Liver (tissue), 3 donors: Measurements from ENCODE around the gene ECE1.
A peak's percentile ranks its signal among the peaks of the same experiment; 100 is the strongest.

Source experiments
- ATF3 ChIP-seq: IDR thresholded peaks from 2 replicates; pipeline ENCODE4 v1.6.1; 2016; ENCODE audit warnings: antibody characterized with exemption
- CTCF ChIP-seq: fragments of 150-350 bp; IDR thresholded peaks from 2 replicates; pipeline ENCODE4 v1.5.1; 2017; ENCODE audit warnings: improper control_type of control experiment, low read depth, low read length; ENCODE audit not compliant: missing input control
- EGR1 ChIP-seq, 2 donors: IDR thresholded peaks; 2 replicates each; pipeline ENCODE4 v1.6.1; 2016 to 2018; ENCODE audit warnings: antibody characterized with exemption in 2 of 2, low read depth in 2 of 2
- FOXA1 ChIP-seq: IDR thresholded peaks from 2 replicates; pipeline ENCODE4 v1.6.1; 2016; ENCODE audit warnings: antibody characterized with exemption
- JUND ChIP-seq, 2 donors: IDR thresholded peaks; 2 replicates each; pipeline ENCODE4 v1.6.1; 2016; ENCODE audit warnings: antibody characterized with exemption in 2 of 2
- NR2F2 ChIP-seq: IDR thresholded peaks from 2 replicates; pipeline ENCODE4 v1.6.1; 2016; ENCODE audit warnings: antibody characterized with exemption
- RAD21 ChIP-seq, 2 donors: IDR thresholded peaks; 2 replicates each; pipeline ENCODE4 v1.6.1; 2016; ENCODE audit warnings: antibody characterized with exemption in 2 of 2, mild to moderate bottlenecking in 2 of 2
- REST ChIP-seq: IDR thresholded peaks from 2 replicates; pipeline ENCODE4 v1.6.1; 2016; ENCODE audit warnings: antibody characterized with exemption, mild to moderate bottlenecking
- RXRA ChIP-seq, 2 donors: IDR thresholded peaks; 2 replicates each; pipeline ENCODE4 v1.6.1; 2017 to 2018; ENCODE audit warnings: antibody characterized with exemption in 2 of 2, mild to moderate bottlenecking in 1 of 2
- SP1 ChIP-seq: IDR thresholded peaks from 2 replicates; pipeline ENCODE4 v1.6.1; 2018; ENCODE audit warnings: antibody characterized with exemption, mild to moderate bottlenecking
- TAF1 ChIP-seq: conservative IDR thresholded peaks from 2 replicates; pipeline ENCODE4 v1.6.1; 2016; ENCODE audit warnings: antibody characterized with exemption, mild to moderate bottlenecking
- YY1 ChIP-seq: IDR thresholded peaks from 2 replicates; pipeline ENCODE4 v1.6.1; 2016; ENCODE audit warnings: antibody characterized with exemption, mild to moderate bottlenecking
- ZBTB33 ChIP-seq: IDR thresholded peaks from 2 replicates; pipeline ENCODE4 v1.6.1; 2016; ENCODE audit warnings: antibody characterized with exemption
- TF ChIP-seq, protein P1 (sequence below): IDR thresholded peaks from 2 replicates; pipeline ENCODE4 v1.6.1; 2016; ENCODE audit warnings: antibody characterized with exemption
- donor health status: healthy.
- donor health status: healthy.

GRCh38 chr1:21271550-21271949 is 18.7 kb downstream of the ECE1 start:
- TF ChIP-seq CTCF (no peak), REST (peak; percentile 65), EGR1 (IDR thresholded peaks at IDR 0.05; ENCODE audit: low read depth in 2 of 2) (peak in 1 of 2 donors; percentile 78), YY1 (peak; percentile 78), JUND (IDR thresholded peaks at IDR 0.05) (peak in 1 of 2 donors; percentile 90), NR2F2 (no peak), FOXA1 (peak; percentile 58), RAD21 (IDR thresholded peaks at IDR 0.05) (peak; percentile 31 to 51), TAF1 (no peak), ATF3 (no peak), ZBTB33 (peak; percentile 88), RXRA (IDR thresholded peaks at IDR 0.05) (peak; percentile 72 to 98), SP1 (peak; percentile 65)
- TF ChIP-seq, protein P1, sequence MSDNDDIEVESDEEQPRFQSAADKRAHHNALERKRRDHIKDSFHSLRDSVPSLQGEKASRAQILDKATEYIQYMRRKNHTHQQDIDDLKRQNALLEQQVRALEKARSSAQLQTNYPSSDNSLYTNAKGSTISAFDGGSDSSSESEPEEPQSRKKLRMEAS: peak; percentile 90
